ENCODE data around the gene CBY3.
"Not testable (repeated sequence)": the region's sequence is repeated elsewhere in the genome, so short reads cannot be mapped to it uniquely, and the experiment has no call there.

Gene CBY3

DNA sequence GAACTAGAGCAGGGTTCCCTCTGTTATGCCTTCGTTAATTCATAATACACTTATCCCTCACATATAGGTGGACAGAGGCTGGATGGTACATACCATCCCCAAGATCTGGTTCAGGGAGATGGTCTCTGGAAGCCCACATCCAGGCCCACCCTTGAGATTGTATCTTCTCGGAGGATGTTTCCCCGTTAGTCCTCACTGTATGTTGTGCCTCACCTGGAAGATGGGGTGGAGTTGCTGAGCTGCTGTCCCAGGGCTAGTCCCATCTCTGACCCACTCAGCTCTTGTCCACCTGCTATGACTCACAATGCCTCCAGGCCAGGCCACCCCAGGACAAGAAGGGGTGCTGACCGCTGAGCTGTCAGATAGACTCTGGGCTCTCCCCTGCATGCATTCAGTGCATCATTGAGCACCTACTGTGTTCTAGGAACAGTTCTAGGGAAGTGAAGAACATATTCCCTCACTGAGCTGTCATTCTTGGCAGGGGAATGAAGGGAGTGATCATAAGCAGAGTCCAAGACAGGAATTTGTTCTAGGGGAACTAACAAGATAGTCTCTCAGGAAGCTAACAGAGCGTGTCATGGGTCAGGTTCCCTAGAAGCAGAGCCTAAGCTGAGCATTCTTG, at the start of gene CBY3:
Gene CBY3 (minus strand): TSS at position 255 of the 622 bp plus-strand sequence. CDS start 116 bp downstream, at position 139.
- DNase-seq (ENCODE audit: low read depth in 2 of 2), result no peak

GRCh38 chr5:179730356-179730755, 49.5 kb upstream of the CBY3 start:
- DNase-seq (ENCODE audit: low read depth in 2 of 2), result no peak

- DNase-seq (ENCODE audit: low read depth in 2 of 2), result no peak
Observed at GRCh38 chr5:179729727-179730126, 48.9 kb upstream of the CBY3 start.

DNA sequence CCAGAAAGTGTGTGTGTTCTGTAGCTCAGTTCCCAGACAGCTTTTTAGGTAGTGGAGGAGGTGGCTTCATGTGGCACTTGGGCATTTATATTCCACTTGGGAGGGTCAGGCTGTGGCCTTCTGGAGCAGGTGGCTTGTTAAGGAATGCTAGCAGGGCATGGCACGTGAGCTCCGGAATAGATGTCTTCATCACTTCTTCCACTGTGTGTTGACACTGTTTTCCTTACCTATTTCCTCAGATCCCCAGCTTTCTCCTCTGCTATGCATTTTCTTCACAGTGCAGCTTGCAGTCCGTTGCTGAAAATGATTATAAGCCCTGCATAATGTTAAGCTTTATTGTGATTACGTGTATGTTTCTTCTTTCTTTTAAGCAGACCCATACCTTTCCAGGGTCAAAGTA, 48.5 kb upstream of the CBY3 start:
- DNase-seq (ENCODE audit: low read depth in 2 of 2), result no peak

DNA sequence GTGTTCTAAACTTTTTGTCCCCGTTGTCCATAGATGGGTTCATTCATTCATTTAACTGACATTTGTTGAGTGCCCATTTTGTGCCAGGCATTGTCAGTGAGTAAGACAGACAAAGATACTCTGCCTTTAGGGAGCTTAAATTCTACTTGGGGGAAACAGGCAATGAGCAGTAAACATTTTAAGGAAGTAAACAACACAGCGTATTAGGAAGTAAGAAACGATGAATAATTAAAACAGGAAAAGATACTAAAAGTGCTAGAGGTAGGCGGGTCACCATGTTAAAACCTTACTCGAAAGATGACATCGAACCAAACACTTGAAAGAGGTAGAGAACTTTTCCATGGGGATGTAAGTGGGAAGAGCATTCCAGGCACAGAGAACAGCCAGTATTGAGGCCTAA, 46.3 kb upstream of the CBY3 start:
- DNase-seq (ENCODE audit: low read depth in 2 of 2), result no peak

GRCh38 chr5:179724163-179724562, 43.3 kb upstream of the CBY3 start:
- no peak for DNase-seq (ENCODE audit: low read depth in 2 of 2)

GRCh38 chr5:179720222-179720621, 39.4 kb upstream of the CBY3 start:
- DNase-seq (ENCODE audit: low read depth in 2 of 2), result no peak

DNA sequence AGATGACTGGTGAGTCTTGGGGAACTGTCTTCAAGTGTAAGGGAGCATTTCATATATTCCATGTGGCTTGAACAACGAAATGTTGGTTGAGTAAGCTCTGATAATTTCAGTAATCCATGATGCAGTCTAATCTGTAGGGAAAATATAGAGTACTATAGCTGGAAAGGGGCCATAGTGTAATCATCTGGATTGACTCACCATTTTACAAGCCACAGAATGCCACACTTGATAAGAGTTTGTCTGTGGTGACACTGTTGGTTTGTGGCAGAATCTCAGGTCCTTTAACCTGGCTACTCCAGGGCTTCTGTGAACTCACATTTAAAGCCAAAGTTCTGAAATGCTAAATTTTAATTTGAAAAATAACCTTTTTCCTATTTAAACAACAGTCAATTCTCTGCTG, 35.5 kb upstream of the CBY3 start:
- DNase-seq (ENCODE audit: low read depth in 2 of 2), result no peak

GRCh38 chr5:179700401-179700918, 19.6 kb upstream of the CBY3 start:
- DNase-seq (ENCODE audit: low read depth in 2 of 2), result no peak

DNA sequence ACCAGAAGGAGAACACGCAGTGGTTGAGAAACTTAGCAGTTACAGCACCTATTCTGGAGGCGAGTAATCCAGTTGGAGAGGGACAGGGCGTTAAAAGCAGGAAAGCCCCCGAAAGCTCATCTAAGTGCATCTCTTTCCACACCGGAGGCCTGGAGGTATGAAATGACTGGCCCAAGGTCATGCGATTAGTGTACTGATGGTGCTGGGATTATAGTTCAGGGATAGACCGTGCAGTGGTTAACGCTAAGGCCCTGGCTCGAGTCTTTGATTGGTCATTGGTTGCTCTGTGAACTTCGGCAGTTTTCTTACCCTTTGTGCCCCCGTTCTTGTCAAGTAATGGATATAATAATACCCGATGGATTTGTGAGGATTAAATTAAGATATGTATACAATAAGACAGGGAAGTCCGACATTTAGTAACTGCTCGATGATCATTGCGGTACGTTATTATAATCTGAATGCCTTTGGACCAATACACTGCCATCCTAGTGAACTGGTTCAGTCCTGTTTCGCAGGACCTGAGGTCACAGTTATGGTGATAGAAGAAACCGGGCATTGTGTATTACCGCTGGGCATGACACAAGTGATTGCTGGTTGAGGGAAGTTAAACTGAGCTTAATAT, 18.9 kb upstream of the CBY3 start:
- no peak for DNase-seq (ENCODE audit: low read depth in 2 of 2)

DNA sequence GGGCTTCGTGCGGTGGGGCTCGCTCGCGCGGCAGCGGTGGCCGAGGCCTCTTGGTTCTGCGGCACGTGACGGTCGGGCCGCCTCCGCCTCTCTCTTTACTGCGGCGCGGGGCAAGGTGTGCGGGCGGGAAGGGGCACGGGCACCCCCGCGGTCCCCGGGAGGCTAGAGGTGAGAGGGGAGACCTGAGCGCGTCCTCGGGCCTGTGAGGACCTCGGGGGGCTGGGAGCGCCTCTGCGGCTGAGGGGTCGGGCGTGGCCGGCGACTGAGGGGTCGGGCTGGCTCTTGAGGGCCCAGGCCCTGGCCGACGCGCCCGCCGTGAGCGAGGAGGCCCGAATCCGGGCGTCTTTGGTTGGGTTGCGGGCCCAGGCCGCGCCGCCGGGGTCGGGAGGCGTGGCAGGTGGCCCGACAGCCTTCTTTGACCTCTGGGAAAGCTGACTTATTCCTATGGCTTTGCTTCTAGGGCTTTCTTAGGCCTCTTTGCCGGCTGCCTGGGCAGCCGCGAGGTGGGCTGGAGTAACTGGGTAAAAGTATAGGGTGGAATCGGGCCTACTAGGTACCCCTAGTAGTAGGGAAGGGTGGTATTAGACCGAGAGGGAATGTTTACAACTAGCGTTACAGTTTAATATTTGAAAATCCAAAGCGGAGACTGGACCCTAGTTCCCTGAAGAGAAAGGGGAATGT, 18.2 kb upstream of the CBY3 start, which contains the start of gene CANX:
Gene CANX (plus strand): TSS at position 33 of the 681 bp plus-strand sequence. CDS start 6,715 bp downstream, outside the sequence.
- DNase-seq (ENCODE audit: low read depth in 2 of 2), result no peak

DNA sequence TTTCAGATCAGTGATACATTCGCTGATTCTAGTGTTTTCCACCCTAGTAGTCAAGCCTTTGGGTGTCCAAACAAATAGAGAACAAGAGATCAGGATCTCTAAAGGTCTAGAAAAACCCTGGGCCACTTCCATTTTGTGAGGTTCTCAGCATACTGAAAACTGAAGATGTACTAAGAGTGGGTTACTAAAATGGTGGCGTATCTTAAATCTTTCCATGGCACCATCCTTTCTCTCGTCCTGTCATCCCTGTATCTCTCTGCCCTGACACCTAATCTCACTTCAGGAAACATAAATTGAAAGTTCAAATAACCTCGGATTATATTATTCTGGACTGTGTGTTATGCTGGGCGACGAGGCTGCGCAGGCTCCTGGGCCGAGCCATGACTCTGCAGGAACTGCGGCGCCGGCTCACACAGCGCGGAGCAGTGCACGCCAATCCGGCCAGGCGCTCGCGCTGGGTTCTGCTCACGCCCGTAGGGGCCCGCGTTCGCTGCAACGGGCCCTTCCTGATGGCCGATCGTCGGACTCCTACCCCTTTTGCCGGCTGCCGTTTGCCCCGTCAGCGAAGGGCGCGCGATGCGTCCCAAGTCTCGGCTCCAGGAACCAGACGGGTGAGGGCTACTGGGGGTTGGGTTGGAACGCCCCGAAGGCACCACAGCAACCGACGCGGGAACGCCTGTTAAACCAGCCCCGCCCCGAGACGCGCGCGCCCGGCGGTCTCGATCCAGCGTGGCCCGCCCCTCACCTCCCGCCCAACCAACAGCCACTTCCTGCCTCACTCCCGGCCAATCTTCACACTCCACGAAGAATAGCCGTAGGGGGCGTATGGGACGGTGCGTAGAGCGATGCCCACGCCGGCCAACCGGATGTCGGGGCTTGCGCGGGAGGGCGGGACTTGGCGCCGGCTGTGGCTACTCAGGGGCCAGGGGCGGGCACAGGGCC, 17.4 kb upstream of the CBY3 start:
- DNase-seq (ENCODE audit: low read depth in 2 of 2), result peak; percentile 98

DNA sequence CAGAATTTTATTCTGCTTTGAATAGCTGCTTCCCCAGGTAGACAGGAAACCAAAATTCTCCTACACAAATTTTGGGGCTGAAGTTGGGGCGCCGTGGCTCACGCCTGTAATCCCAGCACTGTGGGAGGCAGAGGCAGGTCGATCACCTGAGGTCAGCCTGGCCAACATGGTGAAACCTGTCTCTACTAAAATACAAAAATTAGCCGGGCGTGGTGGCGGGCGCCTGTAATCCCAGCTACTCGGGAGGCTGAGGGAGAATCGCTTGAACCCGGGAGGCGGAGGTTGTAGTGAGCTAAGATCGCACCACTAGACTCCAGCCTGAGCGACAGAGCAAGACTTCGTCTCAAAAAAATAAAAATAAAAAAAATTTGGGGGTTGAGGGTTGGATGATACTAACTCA, 16.7 kb upstream of the CBY3 start:
- not testable (repeated sequence) for DNase-seq (ENCODE audit: low read depth in 2 of 2)

DNA sequence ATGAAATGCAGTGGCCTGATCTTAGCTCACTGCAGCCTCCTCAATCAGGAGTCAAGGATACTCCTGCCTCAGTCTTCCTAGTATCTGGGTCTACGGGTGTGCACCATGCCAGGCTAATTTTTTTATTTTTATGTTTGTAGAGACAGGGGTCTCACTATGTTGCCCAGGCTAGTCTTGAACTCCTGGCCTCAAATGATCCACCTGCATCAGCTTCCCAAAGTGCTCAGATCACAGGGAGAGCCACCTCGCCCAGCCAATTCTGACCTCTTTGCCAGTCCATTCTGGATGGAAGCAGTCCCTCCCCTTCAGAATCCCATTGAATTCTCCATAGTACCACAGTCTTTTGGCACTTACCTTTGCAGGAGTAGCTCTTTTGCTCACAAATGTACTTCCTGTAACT, 16.3 kb upstream of the CBY3 start:
- no peak for DNase-seq (ENCODE audit: low read depth in 2 of 2)

GRCh38 chr5:179696603-179697002, 15.8 kb upstream of the CBY3 start:
- DNase-seq (ENCODE audit: low read depth in 2 of 2), result no peak

DNA sequence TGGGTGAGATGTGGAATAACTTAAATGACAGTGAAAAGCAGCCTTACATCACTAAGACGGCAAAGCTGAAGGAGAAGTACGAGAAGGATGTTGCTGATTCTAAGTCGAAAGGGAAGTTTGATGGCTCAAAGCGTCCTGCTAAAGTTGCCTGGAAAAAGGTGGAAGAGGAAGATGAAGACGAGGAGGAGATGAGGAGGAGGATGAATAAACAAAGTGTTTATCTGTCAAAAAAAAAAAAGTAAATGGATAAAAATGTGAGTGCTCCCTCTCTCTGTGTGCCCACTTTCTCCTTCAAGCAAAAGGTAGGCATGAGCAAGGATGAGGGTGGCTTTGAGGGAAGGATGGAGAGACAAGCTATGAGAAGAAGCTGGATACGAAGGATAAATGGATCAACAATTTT, 13.7 kb upstream of the CBY3 start:
- DNase-seq (ENCODE audit: low read depth in 2 of 2), result no peak

DNA sequence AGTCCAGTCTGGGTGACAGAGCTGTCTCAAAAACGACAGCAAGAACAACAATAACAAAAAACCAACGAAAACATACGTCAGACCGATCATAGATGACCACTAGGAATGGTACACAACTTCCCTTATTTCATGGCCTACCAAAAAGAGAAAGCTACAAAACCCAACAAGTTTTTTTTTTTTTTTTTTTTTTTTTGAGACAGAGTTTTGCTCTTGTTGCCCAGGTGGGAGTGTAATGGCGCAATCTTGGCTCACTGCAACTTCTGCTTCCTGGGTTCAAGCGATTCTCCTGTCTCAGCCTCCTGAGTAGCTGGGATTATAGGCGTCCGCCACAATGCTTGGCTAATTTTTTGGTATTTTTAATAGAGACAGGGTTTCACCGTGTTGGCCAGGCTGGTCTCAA, 8.4 kb upstream of the CBY3 start:
- not testable (repeated sequence) for DNase-seq (ENCODE audit: low read depth in 2 of 2)

GRCh38 chr5:179680014-179680779, 637 bp downstream of the CBY3 start:
- DNase-seq (ENCODE audit: low read depth in 2 of 2), result no peak

GRCh38 chr5:179679014-179679674, 1.7 kb downstream of the CBY3 start:
- peak; percentile 41 to 50 for DNase-seq (ENCODE audit: low read depth in 2 of 2)
